IMR-90 (cell line): ENCODE results near the gene TTC7B. TPM values are rescaled to one million over a fixed set of nuclear protein-coding genes. Genes with fewer than 3 reads are reported as not detected.
"Not testable (repeated sequence)": the region's sequence is repeated elsewhere in the genome, so short reads cannot be mapped to it uniquely, and the experiment has no call there.

Experiments used
- ATAC-seq: fragments of 200-7000 bp; cut with Tn5 transposase; 2 replicates; pipeline ENCODE4 v1.9.1; 2020; ENCODE audit warnings: low read depth, mild to moderate bottlenecking, moderate library complexity
- BruUV-seq: library from RNA; stranded (reverse); fragments of 400-500 nt; replicated peaks from 2 replicates; lab custom pipeline; 2021; lab: Mats Ljungman, UMichigan
- CTCF ChIA-PET: fragments of 300-600 bp; formaldehyde crosslinking; extraction: SDS; loops from one replicate; lab custom pipeline; 2021; ENCODE audit warnings: antibody characterized with exemption; lab: Yijun Ruan, JAX
- POLR2A ChIA-PET: fragments of 300-600 bp; sonication (Branson Sonifier 250); formaldehyde crosslinking; loops from one replicate; lab custom pipeline; 2022; ENCODE audit warnings: antibody characterized with exemption; ENCODE audit not compliant: unreplicated experiment; lab: Charles Lee
- DNase-seq: peaks from one replicate; pipeline ENCODE4 v3.0.0; 2013
- H2AFZ ChIP-seq: replicated peaks from 2 replicates; pipeline ENCODE3; 2013; ENCODE audit warnings: low read length, mild to moderate bottlenecking; ENCODE audit not compliant: poor library complexity
- H2AK5ac ChIP-seq: 2 replicates; pipeline ENCODE4 v1.6.1; 2013; ENCODE audit warnings: low read depth, low read length, inconsistent platforms
- H2AK9ac ChIP-seq: replicated peaks from 2 replicates; pipeline ENCODE3; 2013; ENCODE audit warnings: mild to moderate bottlenecking, low read depth, low read length, moderate library complexity; ENCODE audit not compliant: poor library complexity
- H2BK120ac ChIP-seq: 2 replicates; pipeline ENCODE4 v1.6.1; 2013; ENCODE audit warnings: low read depth, low read length, inconsistent platforms
- H2BK15ac ChIP-seq: 3 replicates; pipeline ENCODE4 v1.6.1; 2013; ENCODE audit warnings: low read depth, low read length, inconsistent platforms
- H2BK20ac ChIP-seq: 2 replicates; pipeline ENCODE4 v1.6.1; 2013; ENCODE audit warnings: low read depth, mild to moderate bottlenecking, inconsistent platforms, low read length, moderate library complexity
- H2BK5ac ChIP-seq: 2 replicates; pipeline ENCODE4 v1.6.1; 2013; ENCODE audit warnings: mild to moderate bottlenecking, low read depth, low read length, inconsistent platforms; ENCODE audit not compliant: poor library complexity, severe bottlenecking
- H3K14ac ChIP-seq: replicated peaks from 2 replicates; pipeline ENCODE4 v1.6.1; 2013; ENCODE audit warnings: low read depth, low read length, inconsistent platforms
- H3K18ac ChIP-seq: 2 replicates; pipeline ENCODE4 v1.6.1; 2013; ENCODE audit warnings: low read depth, low read length, control low read depth
- H3K23ac ChIP-seq: 2 replicates; pipeline ENCODE4 v1.6.1; 2013; ENCODE audit warnings: low read depth, low read length, inconsistent platforms
- H3K27ac ChIP-seq: 2 replicates; pipeline ENCODE4 v1.5.1; 2013; ENCODE audit warnings: mild to moderate bottlenecking, control low read depth, low read length; ENCODE audit not compliant: insufficient read depth
- H3K27me3 ChIP-seq: 2 replicates; pipeline ENCODE4 v1.6.1; 2013; ENCODE audit warnings: low read length; ENCODE audit not compliant: control insufficient read depth, insufficient read depth
- H3K36me3 ChIP-seq: 2 replicates; pipeline ENCODE4 v1.6.1; 2013; ENCODE audit warnings: low read length, mixed read lengths; ENCODE audit not compliant: control insufficient read depth, insufficient read depth
- H3K4ac ChIP-seq: 2 replicates; pipeline ENCODE4 v1.6.1; 2013; ENCODE audit warnings: low read depth, low read length, inconsistent platforms
- H3K4me1 ChIP-seq: 2 replicates; pipeline ENCODE4 v1.6.1; 2013; ENCODE audit warnings: low read length, mixed read lengths; ENCODE audit not compliant: control insufficient read depth, insufficient read depth
- H3K4me2 ChIP-seq: 2 replicates; pipeline ENCODE4 v1.6.1; 2013; ENCODE audit warnings: low read depth, mild to moderate bottlenecking, control low read depth, low read length, moderate library complexity
- H3K4me3 ChIP-seq: 2 replicates; pipeline ENCODE4 v1.5.1; 2013; ENCODE audit warnings: low read depth, mild to moderate bottlenecking, control low read depth, low read length, moderate library complexity; ENCODE audit not compliant: insufficient read depth
- H3K56ac ChIP-seq: 2 replicates; pipeline ENCODE4 v1.6.1; 2013; ENCODE audit warnings: low read length, inconsistent platforms; ENCODE audit not compliant: insufficient read depth; ENCODE audit errors: extremely low read depth
- H3K79me1 ChIP-seq, 2 experiments: 2 replicates each; pipeline ENCODE4 v1.6.1; 2013; ENCODE audit warnings: low read length in 2 of 2, inconsistent platforms in 1 of 2, low read depth in 1 of 2
- H3K9ac ChIP-seq: 2 replicates; pipeline ENCODE4 v1.6.1; 2013; ENCODE audit warnings: low read depth, low read length, control low read depth
- H3K9me1 ChIP-seq: 2 replicates; pipeline ENCODE4 v1.6.1; 2013; ENCODE audit warnings: low read length, inconsistent platforms; ENCODE audit not compliant: insufficient read depth
- H3K9me3 ChIP-seq: 2 replicates; pipeline ENCODE4 v1.6.1; 2013; ENCODE audit warnings: low read length; ENCODE audit not compliant: control insufficient read depth, insufficient read depth
- H4K20me1 ChIP-seq: 2 replicates; pipeline ENCODE4 v1.6.1; 2013; ENCODE audit warnings: low read length, inconsistent platforms; ENCODE audit not compliant: insufficient read depth
- H4K5ac ChIP-seq: 2 replicates; pipeline ENCODE4 v1.6.1; 2013; ENCODE audit warnings: mild to moderate bottlenecking, low read depth, low read length, control low read depth
- H4K8ac ChIP-seq, 2 experiments: 2 replicates each; pipeline ENCODE4 v1.6.1; 2013; ENCODE audit warnings: low read depth in 2 of 2, low read length in 2 of 2, control low read depth in 1 of 2, inconsistent platforms in 1 of 2
- H4K91ac ChIP-seq: 2 replicates; pipeline ENCODE4 v1.6.1; 2013; ENCODE audit warnings: low read depth, low read length, inconsistent platforms; ENCODE audit not compliant: insufficient read depth
- MAZ ChIP-seq: IDR thresholded peaks from 2 replicates; pipeline ENCODE4 v1.6.1; 2012; ENCODE audit warnings: low read depth, mild to moderate bottlenecking, low read length, improper control_type of control experiment, moderate library complexity, borderline replicate concordance
- POLR2A ChIP-seq: IDR thresholded peaks from 2 replicates; pipeline ENCODE4 v1.6.1; 2012; ENCODE audit warnings: mild to moderate bottlenecking, low read depth, low read length
- RFX5 ChIP-seq: IDR thresholded peaks from 2 replicates; pipeline ENCODE4 v1.8.0; 2012; ENCODE audit warnings: low read depth, mild to moderate bottlenecking, low read length, moderate library complexity
- WGBS, 2 experiments: methylation state at CpG; one replicate each; pipeline versions ENCODE4 v1.1.5 to v1.1.7; 2013; ENCODE audit warnings: missing lambda C conversion rate in 2 of 2; ENCODE audit not compliant: insufficient read length in 1 of 2; ENCODE audit errors: extremely low coverage in 2 of 2; 5-methylcytosine and 5-hydroxymethylcytosine counted together
- dilution Hi-C: fragments of 300-500 bp; cut with HindIII; formaldehyde crosslinking; loops from one replicate; pipeline ENCODE4 v1.14.3; 2018; ENCODE audit warnings: low sequenced_read_pairs; ENCODE audit not compliant: unreplicated experiment
- in situ Hi-C: fragments of 300-500 bp; cut with MboI; formaldehyde crosslinking; loops from 3 replicates; pipeline ENCODE4 v1.14.3; 2019; ENCODE audit warnings: low sequenced_read_pairs, inconsistent platforms, mixed read lengths
- intact Hi-C: fragments of 100-400 bp; cut with micrococcal nuclease; formaldehyde crosslinking; loops from 2 replicates; pipeline ENCODE4 v1.10.0; 2022
- polyA plus RNA-seq, 3 experiments: library from polyadenylated mRNA; depleted of rRNA; stranded (reverse); fragments of >200 nt; gene quantifications; 2 replicates each; pipeline ENCODE4 v1.2.3, GENCODE V29; 2012; ENCODE audit warnings: low replicate concordance in 1 of 3
- total RNA-seq: library from RNA; depleted of rRNA; stranded (reverse); fragments of >200 nt; gene quantifications from 2 replicates; pipeline ENCODE4 v1.2.3, GENCODE V29; 2012

The TTC7B gene
- total and polyA plus RNA-seq, 2 of the 4 experiments (the other 2 are of a cell fraction): 18.1 to 35.3 TPM

DNA sequence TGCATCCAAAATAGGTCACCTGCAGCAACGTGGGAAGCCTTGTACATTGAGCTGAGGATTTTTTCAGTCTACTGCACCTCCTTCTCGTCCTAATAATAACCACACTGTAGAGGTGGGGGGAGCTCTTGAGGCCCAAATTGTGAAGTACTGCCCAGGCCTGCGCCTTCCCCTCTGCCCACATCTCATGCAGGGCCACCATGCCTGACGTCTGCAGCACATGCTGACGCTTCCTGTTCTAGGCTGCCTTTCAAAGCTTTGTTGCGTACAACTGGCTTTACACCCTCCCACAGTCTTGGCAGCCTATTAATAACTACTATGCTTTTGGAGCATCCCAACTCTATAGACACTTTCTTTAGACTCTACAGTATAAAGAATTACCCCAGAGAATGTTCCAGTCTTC lies 26.5 kb upstream of the TTC7B start (continued):
- TF ChIP-seq MAZ: no peak
- no peak for TF ChIP-seq POLR2A
- no peak for TF ChIP-seq RFX5

DNA sequence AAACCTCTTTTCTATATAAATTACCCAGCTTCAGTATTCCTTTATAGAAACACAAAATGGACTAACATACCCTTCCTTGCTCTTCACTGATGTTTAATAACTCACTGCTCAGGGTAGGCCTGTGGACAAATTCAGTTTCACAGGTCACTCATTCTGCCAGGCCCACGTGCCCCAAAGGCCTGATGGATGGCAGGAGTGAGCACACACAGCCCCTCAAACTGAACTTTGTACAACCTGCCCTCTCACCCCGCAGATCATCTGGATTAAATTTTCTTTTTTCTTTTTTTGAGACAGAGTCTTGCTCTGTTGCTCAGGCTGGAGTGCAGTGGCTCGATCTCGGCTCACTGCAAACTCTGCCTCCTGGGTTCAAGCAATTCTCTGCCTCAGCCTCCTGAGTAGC lies 24.4 kb upstream of the TTC7B start:
- H3K4me3 ChIP-seq, POLR2A ChIA-PET, H2AK9ac ChIP-seq, H2BK5ac ChIP-seq, H3K79me1 ChIP-seq, H3K4ac ChIP-seq, H3K4me1 ChIP-seq, H3K4me2 ChIP-seq, H2BK20ac ChIP-seq, H4K20me1 ChIP-seq, H2AK5ac ChIP-seq, DNase-seq, H3K27me3 ChIP-seq, H4K91ac ChIP-seq, CTCF ChIA-PET, H3K23ac ChIP-seq, intact Hi-C loops, H4K8ac ChIP-seq, H3K27ac ChIP-seq, BruUV-seq, H3K56ac ChIP-seq, H3K36me3 ChIP-seq, H3K9me3 ChIP-seq, H3K9ac ChIP-seq, H2AFZ ChIP-seq, H4K5ac ChIP-seq, H3K14ac ChIP-seq, H3K9me1 ChIP-seq, in situ Hi-C loops, H3K18ac ChIP-seq, H2BK15ac ChIP-seq, H2BK120ac ChIP-seq, dilution Hi-C loops, ATAC-seq: not testable (repeated sequence)
- 100% methylated on average over 1 of the region's 4 CpGs; no CpG with 5 or more reads in 1 of the 2 experiments for WGBS, 2 experiments
